OCI-LY7 (cell line): Measurements from ENCODE around the gene NUDT6.

ENCODE experiments used
- EZH2phosphoT487 ChIP-seq: fragments of 200-600 bp; sonication (generic); IDR thresholded peaks from 2 replicates; pipeline ENCODE4 v1.6.1; 2018; ENCODE audit warnings: low read depth, borderline replicate concordance, mild to moderate bottlenecking, mixed run types, antibody characterized with exemption, low read length, moderate library complexity, mixed read lengths
- TF ChIP-seq, protein P1 (sequence below): fragments of 200-600 bp; sonication (generic); conservative IDR thresholded peaks from 2 replicates; pipeline ENCODE4 v1.5.1; 2014; ENCODE audit warnings: mild to moderate bottlenecking, antibody characterized with exemption, low read length, moderate library complexity, mixed read lengths

DNA sequence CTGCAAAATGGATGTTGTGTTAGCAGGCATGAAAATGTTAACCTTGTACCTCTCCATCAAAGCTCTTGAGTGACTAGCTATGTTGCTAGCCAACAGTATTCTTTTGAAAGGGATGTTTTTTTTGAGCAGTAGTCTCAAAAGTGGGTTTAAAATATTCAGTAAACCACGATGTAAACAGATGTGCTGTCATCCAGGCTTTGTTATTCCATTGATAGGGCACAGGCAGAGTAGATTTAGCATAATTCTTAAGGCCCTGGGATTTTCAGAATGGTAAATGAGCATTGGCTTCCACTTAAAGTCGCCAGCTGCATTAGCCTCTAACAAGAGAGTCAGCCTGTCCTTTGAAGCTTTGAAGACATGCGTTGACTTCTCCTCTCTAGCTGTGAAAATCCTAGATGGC, 77.3 kb downstream of the NUDT6 start:
- TF ChIP-seq, protein P1, sequence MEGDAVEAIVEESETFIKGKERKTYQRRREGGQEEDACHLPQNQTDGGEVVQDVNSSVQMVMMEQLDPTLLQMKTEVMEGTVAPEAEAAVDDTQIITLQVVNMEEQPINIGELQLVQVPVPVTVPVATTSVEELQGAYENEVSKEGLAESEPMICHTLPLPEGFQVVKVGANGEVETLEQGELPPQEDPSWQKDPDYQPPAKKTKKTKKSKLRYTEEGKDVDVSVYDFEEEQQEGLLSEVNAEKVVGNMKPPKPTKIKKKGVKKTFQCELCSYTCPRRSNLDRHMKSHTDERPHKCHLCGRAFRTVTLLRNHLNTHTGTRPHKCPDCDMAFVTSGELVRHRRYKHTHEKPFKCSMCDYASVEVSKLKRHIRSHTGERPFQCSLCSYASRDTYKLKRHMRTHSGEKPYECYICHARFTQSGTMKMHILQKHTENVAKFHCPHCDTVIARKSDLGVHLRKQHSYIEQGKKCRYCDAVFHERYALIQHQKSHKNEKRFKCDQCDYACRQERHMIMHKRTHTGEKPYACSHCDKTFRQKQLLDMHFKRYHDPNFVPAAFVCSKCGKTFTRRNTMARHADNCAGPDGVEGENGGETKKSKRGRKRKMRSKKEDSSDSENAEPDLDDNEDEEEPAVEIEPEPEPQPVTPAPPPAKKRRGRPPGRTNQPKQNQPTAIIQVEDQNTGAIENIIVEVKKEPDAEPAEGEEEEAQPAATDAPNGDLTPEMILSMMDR, result no peak
- no peak for TF ChIP-seq EZH2phosphoT487
